Kidney epithelial cell (primary cell): ENCODE data around the gene ING2. TPM values are rescaled to one million over a fixed set of nuclear protein-coding genes. Genes with fewer than 3 reads are reported as not detected.

Experiments
- total RNA-seq: library from RNA; depleted of rRNA; stranded (reverse); fragments of >200 nt; gene quantifications from 2 replicates; pipeline ENCODE4 v1.2.3, GENCODE V29; 2015

ING2 gene
- total RNA-seq, 1 donor from 2014 or later: 9.9 TPM

Other genes starting within 250 kb of the ING2 start
- gene CLDN22, start 184.8 kb upstream of the ING2 start, total RNA-seq: not detected in 2 replicates
- not detected in 2 replicates for gene CLDN24, start 182.6 kb upstream of the ING2 start, total RNA-seq
- gene CDKN2AIP, start 60.4 kb upstream of the ING2 start, total RNA-seq: 25.7 and 28.5 TPM in 2 replicates
- gene RWDD4, start 154.1 kb downstream of the ING2 start, total RNA-seq: 17.6 and 20.7 TPM in 2 replicates
- 30.3 and 39.1 TPM in 2 replicates for gene TRAPPC11, start 154.2 kb downstream of the ING2 start, total RNA-seq